Hepatic stellate cell (primary cell): ENCODE data around the gene PI4KB.
A peak's percentile ranks its signal among the peaks of the same experiment; 100 is the strongest.
"Not testable (repeated sequence)": the region's sequence is repeated elsewhere in the genome, so short reads cannot be mapped to it uniquely, and the experiment has no call there.

Source experiments
- DNase-seq: peaks from one replicate; pipeline ENCODE4 v3.0.0; 2011; ENCODE audit warnings: low spot score

PI4KB gene

GRCh38 chr1:151327223-151327902 is at the start of gene PI4KB:
Gene PI4KB (minus strand): TSS chr1:151327416. CDS start chr1:151316481, 10,935 bp downstream.
- DNase-seq: peak; percentile 97

GRCh38 chr1:151373196-151373595 is 46.0 kb upstream of the PI4KB start:
- DNase-seq: no peak

GRCh38 chr1:151372058-151372934 is 45.1 kb upstream of the PI4KB start, which contains the start of gene SELENBP1:
Gene SELENBP1 (minus strand): TSS chr1:151372705. CDS start chr1:151372641, 64 bp downstream.
- DNase-seq: peak; percentile 67

GRCh38 chr1:151371370-151372057 is 44.3 kb upstream of the PI4KB start:
- DNase-seq: peak; percentile 51

- no peak for DNase-seq
These were observed 43.1 kb upstream of the PI4KB start for GRCh38 chr1:151370211-151370911.

GRCh38 chr1:151369621-151370048 is 42.4 kb upstream of the PI4KB start:
- DNase-seq: no peak

GRCh38 chr1:151369302-151369610 is 42.0 kb upstream of the PI4KB start:
- DNase-seq: no peak

GRCh38 chr1:151368393-151369301 is 41.4 kb upstream of the PI4KB start:
- DNase-seq: no peak

GRCh38 chr1:151367658-151368392 is 40.6 kb upstream of the PI4KB start:
- DNase-seq: no peak

- DNase-seq: no peak
These were observed 37.8 kb upstream of the PI4KB start for GRCh38 chr1:151364996-151365395.

GRCh38 chr1:151362308-151363155 is 35.3 kb upstream of the PI4KB start:
- no peak for DNase-seq

- DNase-seq: no peak
These were observed 34.7 kb upstream of the PI4KB start for GRCh38 chr1:151361883-151362282.

GRCh38 chr1:151356696-151357095 is 29.5 kb upstream of the PI4KB start:
- no peak for DNase-seq

GRCh38 chr1:151352021-151352718 is 25.0 kb upstream of the PI4KB start:
- DNase-seq: no peak

- not testable (repeated sequence) for DNase-seq
These were observed 23.1 kb upstream of the PI4KB start for GRCh38 chr1:151350323-151350722.

- DNase-seq: no peak
These were observed 20.5 kb upstream of the PI4KB start for GRCh38 chr1:151347523-151348246.

GRCh38 chr1:151346769-151347522 is 19.7 kb upstream of the PI4KB start, which contains the start of gene RFX5:
Gene RFX5 (minus strand): TSS chr1:151347252. CDS start chr1:151346320, 932 bp downstream.
- peak; percentile 96 for DNase-seq
